GM12892 (cell line): ENCODE data around the gene TXNDC12.
"Not testable (repeated sequence)": the region's sequence is repeated elsewhere in the genome, so short reads cannot be mapped to it uniquely, and the experiment has no call there.

Experiments
- DNase-seq: peaks from one replicate; pipeline ENCODE4 v3.0.0; 2011; ENCODE audit not compliant: insufficient read length
- FAIRE-seq: peaks from 2 replicates; lab custom pipeline; 2011; peaks lifted over from hg19 to GRCh38; lab: Jason Lieb, UNC
- POLR2A ChIP-seq: IDR thresholded peaks from 2 replicates; pipeline ENCODE4 v1.6.1; 2011; ENCODE audit warnings: low read depth, low read length, control low read depth
- POLR2AphosphoS5 ChIP-seq: IDR thresholded peaks from 2 replicates; pipeline ENCODE4 v1.6.1; 2011; ENCODE audit warnings: low read depth, low read length, control low read depth
- TAF1 ChIP-seq: IDR thresholded peaks from 2 replicates; pipeline ENCODE4 v1.6.1; 2011; ENCODE audit warnings: low read depth, mild to moderate bottlenecking, control low read depth, low read length, borderline replicate concordance

The TXNDC12 gene

DNA sequence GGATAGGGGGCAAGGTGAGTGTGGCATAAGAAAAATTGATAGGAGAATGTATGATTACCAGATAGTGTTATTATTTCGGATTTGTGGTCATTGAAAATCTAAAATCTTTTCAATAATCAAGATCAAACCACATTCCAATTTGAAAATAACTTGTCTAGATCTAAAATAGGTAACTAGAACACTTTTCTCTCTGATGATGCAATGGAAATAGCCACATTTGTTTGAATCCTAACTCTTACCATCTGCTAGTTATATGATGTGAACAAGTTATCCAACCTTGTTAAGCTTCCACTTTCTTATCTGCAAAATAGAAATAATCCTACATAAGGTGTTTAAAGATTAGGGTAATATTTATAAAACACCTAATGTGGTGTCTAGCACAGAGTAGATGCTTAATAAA, 4.9 kb upstream of the TXNDC12 start:
- FAIRE-seq, result no peak
- TF ChIP-seq POLR2AphosphoS5, result no peak
- TF ChIP-seq TAF1, result no peak
- no peak for TF ChIP-seq POLR2A
- no peak for DNase-seq

DNA sequence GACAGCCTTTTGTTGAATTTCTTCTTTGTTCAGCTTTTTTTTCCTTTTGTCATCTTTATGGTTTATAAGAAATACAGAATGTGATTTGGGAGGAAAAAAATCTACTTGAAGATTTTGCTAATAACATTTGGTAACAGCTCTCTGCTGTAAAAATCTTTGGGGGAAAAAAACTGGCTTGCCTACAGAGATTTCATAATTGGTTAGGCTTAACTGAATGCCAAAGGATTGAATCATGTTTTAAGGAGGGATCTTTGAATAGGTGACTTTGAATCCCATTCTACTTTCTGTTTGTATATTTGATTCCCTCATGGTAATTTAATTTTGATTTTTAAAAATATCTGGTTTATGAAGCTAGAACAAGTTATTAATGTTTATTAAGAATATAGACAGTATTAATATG, 4.3 kb upstream of the TXNDC12 start:
- FAIRE-seq (no peak), DNase-seq (no peak)
- TF ChIP-seq POLR2A (no peak), TAF1 (no peak), POLR2AphosphoS5 (no peak)

DNA sequence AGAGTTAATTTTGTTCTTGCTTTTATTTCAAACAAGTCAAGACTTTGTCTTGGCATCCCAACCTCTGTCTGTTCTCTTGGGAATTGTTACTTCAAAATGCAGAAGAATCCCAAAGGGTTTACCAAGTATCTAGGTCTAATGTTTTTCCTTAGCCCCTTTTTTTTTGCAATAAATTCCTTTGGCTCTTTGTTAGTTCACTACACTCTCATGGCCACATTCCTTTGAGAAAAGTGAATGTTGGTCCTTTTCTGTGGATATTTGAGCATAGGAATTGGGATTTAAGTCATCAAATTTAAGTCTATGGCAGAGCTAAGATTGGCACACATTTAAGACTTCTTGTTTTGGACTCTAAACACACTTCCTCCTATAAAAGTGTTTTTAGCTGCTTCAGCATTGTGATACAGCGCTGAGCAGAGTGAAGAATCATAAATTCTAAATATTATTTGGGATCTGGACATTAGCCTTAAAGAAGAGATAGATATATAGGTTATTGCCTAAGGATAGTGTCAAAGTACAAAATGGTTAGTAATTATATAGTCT, 3.0 kb upstream of the TXNDC12 start:
- DNase-seq, result no peak
- FAIRE-seq, result no peak

DNA sequence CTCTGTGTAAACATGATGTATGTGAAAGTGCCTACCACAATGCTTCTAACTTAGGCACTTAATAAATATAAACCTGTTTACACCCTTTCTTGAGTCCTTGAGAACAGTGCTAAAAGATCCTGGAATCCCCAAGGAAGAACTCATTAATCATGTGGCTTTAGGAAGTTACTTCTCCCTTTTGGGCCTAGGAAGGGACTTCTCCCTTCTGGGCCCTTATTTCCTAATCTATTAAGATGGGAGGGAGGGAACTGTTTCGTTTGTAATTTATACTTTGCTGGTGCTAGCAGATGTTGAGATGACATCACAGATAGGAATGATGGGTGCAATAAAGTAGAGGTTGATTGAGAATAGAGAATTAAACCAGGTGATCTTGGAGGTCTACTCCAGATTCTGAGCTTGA, 2.3 kb upstream of the TXNDC12 start:
- TF ChIP-seq POLR2A, result no peak
- no peak for TF ChIP-seq TAF1
- no peak for TF ChIP-seq POLR2AphosphoS5
- no peak for DNase-seq

More for the DNA sequence above, 3.0 kb upstream of the TXNDC12 start:
- TF ChIP-seq TAF1, result no peak
- no peak for TF ChIP-seq POLR2A
- no peak for TF ChIP-seq POLR2AphosphoS5

DNA sequence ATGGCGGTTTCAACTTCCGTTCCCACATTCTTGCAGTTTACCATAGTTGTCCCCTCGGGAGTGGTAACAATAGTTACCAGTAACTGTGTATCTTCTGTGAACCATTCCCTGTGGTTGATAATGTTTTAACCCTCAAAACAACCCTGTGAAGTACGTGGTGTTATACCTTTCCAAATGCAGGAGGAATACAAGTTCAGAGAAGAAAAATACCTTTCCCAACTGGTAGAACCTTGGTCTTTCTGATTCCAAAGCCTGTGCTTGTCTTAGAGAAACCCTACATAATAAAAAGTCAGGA, 1.9 kb upstream of the TXNDC12 start:
- FAIRE-seq (no peak), DNase-seq (no peak)
- no peak for TF ChIP-seq POLR2AphosphoS5
- TF ChIP-seq TAF1, result no peak
- TF ChIP-seq POLR2A, result no peak

More for the DNA sequence above, 2.3 kb upstream of the TXNDC12 start:
- FAIRE-seq, result no peak

DNA sequence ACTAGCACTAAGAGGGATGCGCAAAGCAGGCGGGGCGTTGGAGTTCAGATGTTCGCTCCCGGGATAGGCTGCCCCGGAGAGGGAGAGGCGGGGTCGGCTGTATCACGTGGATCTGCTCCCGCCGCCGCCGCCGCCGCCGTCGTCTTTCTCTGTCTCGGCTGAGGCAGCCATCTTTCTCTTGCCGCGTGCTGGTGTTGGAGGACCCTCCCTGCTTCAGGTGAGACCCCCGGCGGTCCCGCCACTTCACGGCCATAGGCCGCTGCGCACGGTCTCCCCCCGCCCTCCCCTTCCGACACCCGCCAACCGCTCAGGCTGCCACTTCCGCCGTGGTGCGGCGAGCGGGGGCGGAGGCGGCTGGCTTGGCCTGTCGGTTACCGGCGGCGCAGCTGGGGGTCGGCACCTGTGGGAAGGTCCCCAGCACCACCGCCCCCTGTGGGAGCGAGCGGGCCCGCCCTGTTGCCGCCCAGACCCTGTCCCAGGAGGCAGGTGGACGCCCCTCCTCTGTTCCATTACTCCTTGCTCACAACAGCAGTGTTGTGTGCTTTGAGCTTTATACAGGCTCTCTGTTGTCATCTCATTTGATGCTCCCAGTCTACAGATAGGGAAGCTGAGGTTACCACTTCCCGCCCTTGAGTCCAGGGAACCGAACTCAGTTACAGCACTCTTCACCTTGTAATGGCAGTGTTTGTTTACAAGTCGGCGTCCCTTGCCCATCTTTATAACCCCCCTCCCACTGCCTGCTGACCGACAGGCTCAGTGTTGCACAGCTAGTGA, 1.4 kb upstream of the TXNDC12 start, which contains the start of gene BTF3L4:
TSS of gene BTF3L4 (plus strand) at position 133 of the 774 bp plus-strand sequence. CDS start 3,553 bp downstream, outside the sequence.
- FAIRE-seq (peak; percentile 97), DNase-seq (peak; percentile 78)
- 0 out of 2 replicates have a peak, but pooled peaks have one; percentile 22 for TF ChIP-seq POLR2AphosphoS5
- 0 out of 2 replicates have a peak, but pooled peaks have one; percentile 14 for TF ChIP-seq TAF1
- peak; percentile 67; the same call in 1 of the 2 replicates for TF ChIP-seq POLR2A

DNA sequence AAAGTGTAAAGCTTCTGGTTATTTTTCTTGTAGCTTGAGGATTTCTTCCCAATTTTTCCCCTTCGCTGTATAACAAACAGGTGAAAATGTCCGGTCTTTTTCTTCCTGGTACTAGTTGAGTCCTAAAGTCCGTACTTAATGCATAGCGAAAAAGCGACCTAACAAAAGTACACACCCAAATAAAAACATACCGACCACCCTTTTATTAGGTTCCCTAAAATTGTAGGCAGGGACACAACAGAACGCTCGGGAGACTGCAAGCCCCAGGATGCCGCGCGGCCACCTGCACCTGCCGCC, 823 bp upstream of the TXNDC12 start:
- TF ChIP-seq POLR2AphosphoS5, result no peak
- TF ChIP-seq TAF1, result no peak
- no peak for TF ChIP-seq POLR2A
- DNase-seq, result no peak
- no peak for FAIRE-seq

DNA sequence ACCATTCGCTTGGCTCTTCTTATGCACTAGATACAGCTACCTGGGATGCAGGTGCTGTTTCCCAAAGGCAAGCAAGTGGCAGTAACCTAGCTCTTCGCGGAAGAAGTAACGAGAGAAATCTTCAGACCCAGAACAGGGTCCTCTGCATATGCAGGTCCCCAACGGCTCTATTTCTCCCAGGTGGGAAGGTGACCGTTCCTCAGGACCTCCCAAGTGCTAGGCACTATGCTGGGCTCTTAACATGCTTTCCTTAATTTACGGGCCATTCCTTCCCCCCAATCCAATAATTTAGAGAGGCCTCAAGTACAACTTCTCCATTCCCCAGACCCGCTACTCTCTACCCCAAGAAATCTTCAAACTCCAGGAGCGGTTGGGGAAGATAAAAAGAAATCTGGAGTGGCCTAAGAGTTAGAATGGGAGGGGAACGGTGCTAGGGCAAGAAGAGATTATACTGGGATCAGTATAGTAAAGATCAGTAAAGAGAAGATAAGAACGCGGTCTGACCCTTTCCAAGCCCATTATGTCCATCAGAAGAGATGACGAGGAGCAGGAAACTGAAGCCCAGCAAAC, 410 bp downstream of the TXNDC12 start:
- TF ChIP-seq TAF1 (no peak), POLR2A (no peak), POLR2AphosphoS5 (no peak)
- FAIRE-seq (no peak), DNase-seq (no peak)

DNA sequence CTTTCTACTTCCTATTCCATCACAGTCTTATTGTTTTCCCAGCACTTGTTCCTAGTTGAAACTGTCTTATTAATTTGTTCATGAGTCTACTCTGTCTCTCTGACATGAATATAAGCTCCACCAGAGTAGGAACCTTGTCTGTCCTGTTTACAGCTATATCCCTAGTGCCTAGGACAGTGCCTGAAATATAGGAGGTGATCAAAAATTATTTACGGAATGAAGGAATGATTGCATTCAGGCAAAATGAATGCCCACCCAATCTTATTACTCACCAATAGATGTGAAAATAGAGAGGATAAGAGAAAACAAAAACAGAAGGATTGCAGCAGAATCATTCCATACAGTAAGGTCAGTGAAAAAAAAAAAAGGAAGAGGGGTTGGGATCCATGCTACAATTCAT, 1.1 kb downstream of the TXNDC12 start:
- FAIRE-seq (no peak), DNase-seq (no peak)
- TF ChIP-seq POLR2AphosphoS5 (no peak), POLR2A (no peak), TAF1 (no peak)

DNA sequence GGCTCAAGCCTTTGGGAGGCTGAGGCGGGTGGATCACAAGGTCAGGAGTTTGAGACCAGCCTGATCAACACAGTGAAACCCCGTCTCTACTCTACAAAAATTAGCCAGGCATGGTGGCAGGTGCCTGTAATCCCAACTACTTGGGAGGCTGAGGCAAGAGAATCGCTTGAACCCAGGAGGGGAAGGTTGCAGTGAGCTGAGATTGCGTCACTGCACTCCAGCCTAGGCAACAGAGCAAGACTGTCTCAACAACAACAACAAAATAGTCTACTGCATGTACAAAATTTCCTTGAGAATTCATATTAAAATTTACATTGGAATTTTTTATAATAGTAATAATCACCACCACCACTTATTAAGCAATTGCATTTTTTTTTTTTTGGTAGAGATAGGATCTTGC, 5.7 kb downstream of the TXNDC12 start:
- not testable (repeated sequence) for FAIRE-seq, DNase-seq

DNA sequence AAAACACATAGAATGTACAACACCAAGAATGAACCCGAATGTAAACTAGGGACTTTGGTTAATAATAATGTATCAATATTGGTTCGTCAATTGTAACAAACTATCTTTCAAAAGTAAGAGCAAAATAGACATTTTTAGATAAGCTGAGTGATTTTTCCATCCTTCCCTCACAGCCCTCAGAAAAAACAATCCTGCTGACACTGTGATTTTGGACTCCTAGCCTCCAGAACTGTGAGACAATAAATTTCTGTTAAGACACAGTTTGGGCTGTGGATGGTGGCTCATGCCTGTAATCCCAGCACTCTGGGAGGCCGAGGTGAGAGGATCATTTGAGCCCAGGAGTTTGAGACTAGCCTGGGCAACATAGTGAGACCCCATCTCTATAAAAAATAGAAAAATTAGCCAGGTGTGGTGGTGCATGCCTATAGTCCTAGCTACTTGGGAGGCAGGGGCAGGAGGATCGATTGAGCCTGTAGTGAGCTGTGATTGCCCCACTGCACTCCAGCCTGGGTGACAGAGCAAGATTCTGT, 9.3 kb downstream of the TXNDC12 start:
- FAIRE-seq, result not testable (repeated sequence)

DNA sequence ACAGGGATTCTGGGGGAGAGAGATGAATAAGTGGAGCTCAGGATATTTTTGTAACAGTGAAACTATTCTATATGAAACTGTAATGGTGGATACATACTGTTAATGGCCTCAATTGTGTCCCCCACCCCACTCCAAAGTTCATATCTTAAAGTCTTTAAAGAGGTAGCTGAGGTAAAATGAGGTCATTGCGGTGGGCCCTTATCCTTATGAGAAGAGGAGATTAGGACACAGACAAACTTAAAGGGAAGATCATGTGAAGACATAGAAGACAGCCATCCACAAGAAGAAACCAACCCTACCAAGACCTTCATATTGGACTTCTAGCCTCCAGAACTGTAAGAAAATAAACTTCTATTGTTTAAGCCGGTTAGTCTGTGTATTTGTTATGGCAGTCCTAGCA, 9.8 kb downstream of the TXNDC12 start:
- TF ChIP-seq TAF1 (no peak), POLR2A (no peak), POLR2AphosphoS5 (no peak)
- FAIRE-seq, result no peak
- no peak for DNase-seq

More for the DNA sequence above, 9.3 kb downstream of the TXNDC12 start:
- not testable (repeated sequence) for DNase-seq
